ENCODE measurements around the gene HYCC1.

- TF ChIP-seq, protein P1, sequence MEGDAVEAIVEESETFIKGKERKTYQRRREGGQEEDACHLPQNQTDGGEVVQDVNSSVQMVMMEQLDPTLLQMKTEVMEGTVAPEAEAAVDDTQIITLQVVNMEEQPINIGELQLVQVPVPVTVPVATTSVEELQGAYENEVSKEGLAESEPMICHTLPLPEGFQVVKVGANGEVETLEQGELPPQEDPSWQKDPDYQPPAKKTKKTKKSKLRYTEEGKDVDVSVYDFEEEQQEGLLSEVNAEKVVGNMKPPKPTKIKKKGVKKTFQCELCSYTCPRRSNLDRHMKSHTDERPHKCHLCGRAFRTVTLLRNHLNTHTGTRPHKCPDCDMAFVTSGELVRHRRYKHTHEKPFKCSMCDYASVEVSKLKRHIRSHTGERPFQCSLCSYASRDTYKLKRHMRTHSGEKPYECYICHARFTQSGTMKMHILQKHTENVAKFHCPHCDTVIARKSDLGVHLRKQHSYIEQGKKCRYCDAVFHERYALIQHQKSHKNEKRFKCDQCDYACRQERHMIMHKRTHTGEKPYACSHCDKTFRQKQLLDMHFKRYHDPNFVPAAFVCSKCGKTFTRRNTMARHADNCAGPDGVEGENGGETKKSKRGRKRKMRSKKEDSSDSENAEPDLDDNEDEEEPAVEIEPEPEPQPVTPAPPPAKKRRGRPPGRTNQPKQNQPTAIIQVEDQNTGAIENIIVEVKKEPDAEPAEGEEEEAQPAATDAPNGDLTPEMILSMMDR (conservative IDR thresholded peaks at IDR 0.05), result no peak
- no peak for TF ChIP-seq ZFX (IDR thresholded peaks at IDR 0.05)
These were observed 2.6 kb downstream of the HYCC1 start for GRCh38 chr7:23011222-23011924.

Data from C4-2B (cell line).